GM21367 (cell line): ENCODE data around the gene COX6A1.
"Not testable (repeated sequence)": the region's sequence is repeated elsewhere in the genome, so short reads cannot be mapped to it uniquely, and the experiment has no call there.

Source experiments
- ATAC-seq: cut with Tn5 transposase; IDR thresholded peaks from one replicate; pipeline ENCODE4 v1.9.1; 2021; ENCODE audit not compliant: unreplicated experiment

COX6A1 gene

GRCh38 chr12:120466560-120467315, 28.8 kb downstream of the COX6A1 start:
- no peak for ATAC-seq

DNA sequence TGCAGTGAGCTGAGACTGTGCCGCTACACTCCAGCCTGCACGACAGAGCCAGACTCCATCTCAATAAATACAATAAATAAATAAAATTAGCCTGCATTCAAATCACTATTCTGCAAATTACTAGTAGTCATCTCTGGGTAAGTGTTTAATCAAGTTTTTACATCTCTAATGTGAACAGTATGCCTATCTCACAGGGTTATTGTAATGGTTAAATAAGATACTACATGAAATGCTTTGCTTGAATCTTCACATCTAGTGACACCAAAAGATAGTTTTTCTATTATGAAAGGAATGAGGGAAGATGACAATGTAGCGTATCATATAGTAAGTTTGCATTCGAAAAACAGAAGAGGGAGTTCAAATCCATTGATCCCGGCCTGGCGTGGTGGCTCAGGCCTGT, 29.5 kb downstream of the COX6A1 start:
- ATAC-seq = no peak

DNA sequence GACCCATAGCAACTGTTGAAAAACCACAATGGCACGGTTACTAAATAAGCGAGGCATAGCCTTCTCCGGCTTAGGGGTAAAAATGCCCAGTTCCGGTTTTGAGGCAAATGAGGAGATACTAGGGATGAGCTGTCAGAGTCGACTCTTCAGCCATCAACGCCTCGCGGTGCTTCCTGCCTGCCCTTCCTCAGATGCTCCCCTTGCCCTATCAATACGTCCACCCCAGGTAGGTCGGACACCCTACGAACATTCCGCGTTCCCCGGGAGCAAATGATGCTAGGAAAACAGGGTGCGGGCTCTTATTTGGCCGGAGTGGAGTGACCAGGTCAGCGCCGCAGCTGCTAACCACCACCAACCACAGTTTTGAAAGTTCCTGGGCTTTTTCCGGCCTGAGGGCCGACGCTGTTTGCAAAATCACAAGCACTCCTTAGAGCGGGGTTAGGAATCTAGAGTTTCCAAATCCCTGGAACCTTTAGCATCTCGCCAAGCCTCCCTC, 30.5 kb downstream of the COX6A1 start:
- no peak for ATAC-seq

GRCh38 chr12:120468821-120469449, 31.0 kb downstream of the COX6A1 start:
- ATAC-seq = no peak

DNA sequence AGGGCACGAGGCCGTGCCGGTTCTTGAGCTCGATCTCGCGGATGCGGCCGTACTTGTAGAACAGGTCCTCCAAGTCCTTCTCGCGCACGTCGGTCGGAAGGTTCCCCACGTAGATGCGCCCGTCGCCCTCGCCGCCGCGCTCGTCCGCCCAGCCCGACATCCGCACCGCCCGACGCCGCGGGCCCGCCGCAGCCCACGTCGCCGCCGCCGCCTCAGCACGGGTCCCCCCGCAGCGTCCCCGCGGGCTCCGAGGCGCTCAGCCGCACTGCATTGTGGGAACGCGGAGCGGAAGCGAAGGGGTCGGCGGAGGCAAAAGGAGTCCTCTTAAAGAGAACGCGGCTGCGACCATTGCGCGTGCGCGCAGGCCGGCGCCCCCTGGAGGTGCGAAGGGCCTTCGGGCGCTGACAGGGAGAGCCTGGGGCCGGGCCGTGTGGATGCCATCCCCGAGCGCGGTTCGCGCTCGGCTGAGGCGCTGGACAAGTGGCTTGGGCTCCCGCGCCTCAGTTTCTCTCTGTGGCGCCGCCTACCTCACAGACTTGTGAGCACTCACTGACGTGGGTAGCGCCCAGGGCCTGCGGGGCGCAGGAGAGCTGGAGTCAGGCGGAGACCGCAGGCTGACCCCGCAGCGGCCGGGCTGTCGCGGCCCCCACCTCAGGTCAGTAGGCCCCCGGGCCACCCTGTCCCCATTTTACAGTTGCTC, 31.7 kb downstream of the COX6A1 start, which contains the start of gene SRSF9:
Gene SRSF9 (minus strand): TSS at position 299 of the 700 bp plus-strand sequence. CDS start 139 bp downstream, at position 160.
- ATAC-seq = peak; percentile 75

GRCh38 chr12:120470150-120470784, 32.4 kb downstream of the COX6A1 start:
- peak; percentile 22 for ATAC-seq

GRCh38 chr12:120472521-120472920, 34.6 kb downstream of the COX6A1 start:
- ATAC-seq = no peak

- ATAC-seq = no peak
Observed at GRCh38 chr12:120473807-120474615, 36.1 kb downstream of the COX6A1 start.

- no peak for ATAC-seq
Observed at GRCh38 chr12:120474616-120474960, 36.7 kb downstream of the COX6A1 start.

DNA sequence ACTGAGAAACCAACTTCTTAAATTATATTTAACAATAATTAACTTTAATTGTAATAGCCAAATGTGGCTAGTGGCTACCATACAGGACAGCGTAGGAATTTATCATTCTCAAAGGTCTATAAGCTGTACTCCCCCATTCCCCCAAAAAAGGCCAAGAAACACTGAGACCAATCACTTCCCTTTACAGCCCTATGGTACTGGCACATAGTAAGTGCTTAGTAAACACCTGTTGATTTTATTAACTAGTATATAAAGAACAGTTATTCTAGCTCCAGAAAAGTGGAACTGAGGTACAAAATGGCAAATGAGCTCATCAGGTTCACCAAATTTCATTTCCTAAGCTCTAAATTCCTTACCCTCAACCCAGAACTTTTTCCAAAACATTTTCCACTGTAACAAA, 37.7 kb downstream of the COX6A1 start:
- no peak for ATAC-seq

DNA sequence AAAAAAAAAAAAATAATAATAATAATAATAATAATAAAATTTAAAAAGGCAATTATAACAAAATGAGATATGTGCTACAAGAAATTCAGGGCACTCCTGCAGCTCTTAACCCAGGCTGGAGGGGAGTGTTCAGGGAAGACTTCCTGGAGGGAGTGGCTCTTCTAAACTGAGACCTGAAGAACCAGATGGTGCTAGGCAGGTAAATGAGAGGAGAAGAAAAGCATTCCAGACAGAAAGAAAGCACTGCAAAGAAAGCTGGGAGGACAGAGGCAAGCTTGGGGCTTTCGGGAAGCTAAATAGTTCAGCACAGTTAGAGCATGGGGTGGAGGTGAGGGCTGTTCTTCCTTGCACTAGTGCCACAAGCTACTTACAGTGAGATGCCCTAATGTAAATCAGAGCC, 41.5 kb downstream of the COX6A1 start:
- ATAC-seq = no peak

DNA sequence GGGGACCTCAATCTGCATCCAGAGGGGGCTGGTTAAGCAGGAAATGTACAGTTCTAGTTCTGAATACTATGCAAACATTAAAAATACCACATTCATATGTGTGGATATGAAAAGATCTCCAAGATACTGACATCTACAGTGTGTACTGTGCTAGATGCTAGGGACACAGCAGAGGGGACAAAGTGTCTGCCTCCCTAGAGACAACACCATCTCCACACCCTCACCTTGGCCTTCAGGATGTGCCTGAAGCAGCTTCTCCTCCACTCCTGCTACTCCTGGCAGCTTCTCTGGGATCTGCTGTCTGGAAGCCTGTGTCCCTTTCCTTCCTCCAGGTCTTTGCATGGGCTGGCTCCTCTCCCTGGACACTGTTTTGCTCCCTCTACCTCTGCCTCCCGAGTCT, 42.3 kb downstream of the COX6A1 start:
- no peak for ATAC-seq

DNA sequence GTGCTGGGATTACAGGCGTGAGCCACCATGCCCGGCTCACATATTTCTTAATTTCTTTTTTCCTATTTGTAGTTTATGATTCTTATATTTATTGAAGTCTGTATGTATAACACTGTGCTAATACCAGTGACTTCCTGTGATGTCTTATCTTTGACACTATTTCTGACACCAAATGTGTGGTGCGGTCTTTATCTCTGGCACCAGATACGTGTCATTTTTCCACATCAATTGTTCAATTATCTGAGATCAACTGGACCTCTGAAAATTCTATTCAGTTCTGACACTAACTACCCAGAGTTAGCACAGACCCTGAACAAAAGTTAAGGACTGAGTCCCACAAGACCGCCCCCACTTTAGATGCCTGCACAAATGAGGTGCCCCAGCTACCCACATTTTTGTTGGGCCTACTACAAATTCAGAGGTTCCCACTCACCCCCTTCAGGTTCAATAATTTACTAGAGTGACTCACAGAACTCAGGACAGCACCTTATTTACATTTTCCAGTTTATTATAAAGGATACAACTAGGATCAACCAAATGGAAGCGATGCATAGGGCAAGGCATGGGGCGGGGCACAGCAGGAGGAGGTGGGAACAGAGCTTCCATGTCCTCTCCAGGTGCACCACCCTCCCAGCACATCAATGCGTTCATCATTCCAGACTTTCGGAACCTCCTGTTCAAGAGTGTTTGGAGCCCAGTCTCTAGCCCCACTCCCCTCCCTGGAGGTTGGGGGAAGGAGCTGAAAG, 43.3 kb downstream of the COX6A1 start:
- ATAC-seq = no peak

GRCh38 chr12:120483621-120484020, 45.7 kb downstream of the COX6A1 start:
- no peak for ATAC-seq

GRCh38 chr12:120485961-120486881, 48.3 kb downstream of the COX6A1 start:
- no peak for ATAC-seq

DNA sequence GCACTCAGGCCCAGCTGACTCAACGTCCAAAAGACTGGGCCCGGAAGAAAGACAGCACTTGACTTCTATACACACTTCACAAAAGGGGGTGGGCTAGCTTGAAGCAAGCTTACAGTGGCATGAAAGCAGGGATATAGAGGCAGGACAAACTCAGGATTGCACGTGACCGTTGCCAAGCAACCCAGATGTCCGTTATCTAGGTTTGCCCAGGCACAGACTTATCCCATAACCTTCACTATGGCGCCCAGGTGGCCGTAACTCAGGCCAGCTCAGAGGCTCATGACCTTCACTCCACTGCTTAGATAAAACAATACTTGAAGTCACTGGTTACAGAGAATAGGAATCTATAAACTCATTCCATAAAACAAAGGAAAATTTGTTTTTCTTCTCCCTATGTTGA, 49.6 kb downstream of the COX6A1 start:
- not testable (repeated sequence) for ATAC-seq

DNA sequence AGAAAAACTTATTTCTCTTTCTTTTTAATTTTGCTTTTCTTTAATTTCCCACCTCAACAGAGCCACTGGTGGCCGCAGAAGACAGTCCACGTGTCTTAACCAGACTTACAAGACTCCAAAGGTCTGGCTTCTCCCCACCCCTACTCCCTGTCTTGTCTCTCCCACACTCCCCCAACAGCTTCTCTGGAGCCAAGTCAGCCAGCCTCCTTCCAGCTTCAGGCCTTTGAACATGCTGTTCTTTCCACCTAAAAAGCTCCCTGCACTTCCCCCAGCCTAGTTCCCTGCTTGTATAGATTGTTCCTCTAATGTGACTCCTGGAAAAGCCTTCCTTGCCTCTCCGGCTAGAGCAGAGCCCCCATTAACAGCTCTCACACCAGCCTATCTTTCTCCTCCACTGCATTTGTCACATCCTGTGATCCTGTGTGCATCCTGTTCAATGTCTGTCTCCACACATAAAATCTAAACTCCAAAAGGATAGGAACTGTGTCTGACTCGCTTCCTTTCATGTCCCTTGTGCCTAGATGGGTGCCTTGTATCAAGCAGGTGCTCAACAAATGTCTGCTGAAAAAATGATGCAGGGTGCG, 50.2 kb downstream of the COX6A1 start:
- no peak for ATAC-seq

DNA sequence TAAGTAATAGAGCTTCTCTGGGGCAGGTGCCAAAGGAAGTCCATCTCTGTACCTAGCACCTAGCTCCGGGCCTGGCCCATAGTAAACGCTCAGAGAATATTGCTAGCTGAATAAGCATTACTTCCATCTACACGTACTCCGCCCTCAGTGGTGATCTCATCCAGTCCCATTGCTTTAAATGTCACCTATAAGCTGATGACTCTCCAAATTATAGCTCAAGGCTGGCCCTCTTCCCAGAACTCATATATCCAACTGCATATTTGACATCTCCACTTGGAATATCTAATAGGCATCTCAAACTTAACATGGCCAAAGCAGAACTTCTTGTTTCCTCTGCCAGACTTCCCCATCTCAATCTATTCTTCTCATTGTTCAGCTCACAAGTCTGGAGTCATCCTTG, 51.1 kb downstream of the COX6A1 start:
- ATAC-seq = no peak
